KBM-7 (cell line): ENCODE measurements around the gene PRRT1.
"Not testable (repeated sequence)": the region's sequence is repeated elsewhere in the genome, so short reads cannot be mapped to it uniquely, and the experiment has no call there.

Source experiments
- DNase-seq: peaks from one replicate; pipeline ENCODE4 v3.0.0-alpha.2; 2015
- in situ Hi-C: fragments of 300-500 bp; cut with MboI; formaldehyde crosslinking; loops from 2 replicates; pipeline ENCODE4 v1.14.3; 2020; ENCODE audit warnings: low sequenced_read_pairs, low pct_unique_long_range_greater_than_20kb, mixed read lengths

Gene PRRT1

GRCh38 chr6:32154514-32155161 lies 2.9 kb upstream of the PRRT1 start:
- in situ Hi-C loops = no loop called here
- peak; percentile 71 for DNase-seq

- DNase-seq = peak; percentile 91
- in situ Hi-C loops = no loop called here
Measured at GRCh38 chr6:32153564-32154513, 2.1 kb upstream of the PRRT1 start, which contains the start of gene PPT2. Gene PPT2, plus strand, starts transcription at chr6:32154141. Its CDS starts 454 bp downstream, at chr6:32154595.

GRCh38 chr6:32152769-32153563 lies 1.2 kb upstream of the PRRT1 start:
- in situ Hi-C loops = no loop called here
- DNase-seq = no peak

GRCh38 chr6:32151181-32151862 lies 417 bp downstream of the PRRT1 start:
- no peak for DNase-seq
- in situ Hi-C loops = no loop called here

- in situ Hi-C loops = no loop called here
Measured at GRCh38 chr6:32149932-32150870, 1.5 kb downstream of the PRRT1 start.

GRCh38 chr6:32149092-32149755 lies 2.5 kb downstream of the PRRT1 start:
- no peak for DNase-seq
- in situ Hi-C loops = no loop called here

More at GRCh38 chr6:32149932-32150870, 1.5 kb downstream of the PRRT1 start:
- no peak for DNase-seq

- in situ Hi-C loops = no loop called here
- no peak for DNase-seq
Measured at GRCh38 chr6:32148289-32149091, 3.2 kb downstream of the PRRT1 start.

GRCh38 chr6:32147401-32148132 lies 4.2 kb downstream of the PRRT1 start:
- no peak for DNase-seq
- in situ Hi-C loops = no loop called here

- in situ Hi-C loops = no loop called here
- DNase-seq = no peak
Measured at GRCh38 chr6:32146687-32147086, 5.1 kb downstream of the PRRT1 start.

- in situ Hi-C loops = no loop called here
- no peak for DNase-seq
Measured at GRCh38 chr6:32146287-32146686, 5.5 kb downstream of the PRRT1 start.

GRCh38 chr6:32144238-32144637 lies 7.5 kb downstream of the PRRT1 start:
- in situ Hi-C loops, DNase-seq: not testable (repeated sequence)

GRCh38 chr6:32140420-32141046 lies 11.2 kb downstream of the PRRT1 start:
- no peak for DNase-seq
- in situ Hi-C loops = no loop called here

- in situ Hi-C loops = no loop called here
- DNase-seq = no peak
Measured at GRCh38 chr6:32139590-32139989, 12.1 kb downstream of the PRRT1 start.

- DNase-seq = no peak
- in situ Hi-C loops = no loop called here
Measured at GRCh38 chr6:32137454-32137853, 14.3 kb downstream of the PRRT1 start.

GRCh38 chr6:32133786-32134185 lies 18.0 kb downstream of the PRRT1 start:
- DNase-seq = no peak
- in situ Hi-C loops = no loop called here

GRCh38 chr6:32132110-32132509 lies 19.6 kb downstream of the PRRT1 start:
- in situ Hi-C loops = no loop called here
- DNase-seq = no peak
